Fibroblast of gingiva (primary cell): ENCODE results near the gene CARMIL1.

ENCODE experiments used
- DNase-seq: peaks from one replicate; pipeline ENCODE4 v3.0.0-alpha.2; 2011; ENCODE audit warnings: low read depth

Gene CARMIL1

GRCh38 chr6:25519856-25520255 is 240.7 kb downstream of the CARMIL1 start:
- DNase-seq: no peak

GRCh38 chr6:25524542-25524941 is 245.4 kb downstream of the CARMIL1 start:
- no peak for DNase-seq

- DNase-seq: no peak
Measured at GRCh38 chr6:25525078-25525477, 245.9 kb downstream of the CARMIL1 start.

GRCh38 chr6:25534942-25535631 is 255.9 kb downstream of the CARMIL1 start:
- DNase-seq: no peak

GRCh38 chr6:25535632-25536225 is 256.6 kb downstream of the CARMIL1 start:
- no peak for DNase-seq

- no peak for DNase-seq
Measured at GRCh38 chr6:25536781-25537180, 257.6 kb downstream of the CARMIL1 start.

GRCh38 chr6:25537349-25538018 is 258.3 kb downstream of the CARMIL1 start:
- DNase-seq: no peak

GRCh38 chr6:25541228-25541627 is 262.1 kb downstream of the CARMIL1 start:
- DNase-seq: no peak

GRCh38 chr6:25542984-25543910 is 264.1 kb downstream of the CARMIL1 start:
- DNase-seq: no peak

- DNase-seq: no peak
Measured at GRCh38 chr6:25544833-25545232, 265.7 kb downstream of the CARMIL1 start.

- DNase-seq: no peak
Measured at GRCh38 chr6:25547797-25548196, 268.6 kb downstream of the CARMIL1 start.

GRCh38 chr6:25548451-25548850 is 269.3 kb downstream of the CARMIL1 start:
- DNase-seq: no peak

GRCh38 chr6:25550631-25551030 is 271.5 kb downstream of the CARMIL1 start:
- DNase-seq: no peak

- peak; percentile 69 for DNase-seq
Measured at GRCh38 chr6:25553502-25553901, 274.3 kb downstream of the CARMIL1 start.

- no peak for DNase-seq
Measured at GRCh38 chr6:25555188-25555587, 276.0 kb downstream of the CARMIL1 start.

- peak; percentile 64 for DNase-seq
Measured at GRCh38 chr6:25556516-25556915, 277.3 kb downstream of the CARMIL1 start.

- no peak for DNase-seq
Measured at GRCh38 chr6:25558155-25558817, 279.1 kb downstream of the CARMIL1 start.

- no peak for DNase-seq
Measured at GRCh38 chr6:25560865-25561264, 281.7 kb downstream of the CARMIL1 start.

- no peak for DNase-seq
Measured at GRCh38 chr6:25564943-25565342, 285.8 kb downstream of the CARMIL1 start.

GRCh38 chr6:25570578-25570977 is 291.4 kb downstream of the CARMIL1 start:
- DNase-seq: no peak

GRCh38 chr6:25576919-25577318 is 297.7 kb downstream of the CARMIL1 start:
- DNase-seq: peak; percentile 63

- no peak for DNase-seq
Measured at GRCh38 chr6:25578538-25578937, 299.4 kb downstream of the CARMIL1 start.
